SU-DHL-6 (cell line): ENCODE results near the gene ACTN3.

Experiments
- EZH2phosphoT487 ChIP-seq: fragments of 200-600 bp; sonication (generic), shearing (Covaris generic); conservative IDR thresholded peaks from 2 replicates; pipeline ENCODE4 v1.6.1; 2018; ENCODE audit warnings: mild to moderate bottlenecking, antibody characterized with exemption, low read length, moderate library complexity, mixed read lengths
- TF ChIP-seq, protein P1 (sequence below): fragments of 200-600 bp; sonication (generic); IDR thresholded peaks from one replicate; pipeline ENCODE4 v1.5.1; 2017; ENCODE audit warnings: antibody characterized with exemption, mild to moderate bottlenecking, low read length, moderate library complexity; ENCODE audit not compliant: insufficient read depth, poor library complexity, severe bottlenecking

GRCh38 chr11:66509131-66509561 is 37.6 kb upstream of the ACTN3 start:
- TF ChIP-seq, protein P1, sequence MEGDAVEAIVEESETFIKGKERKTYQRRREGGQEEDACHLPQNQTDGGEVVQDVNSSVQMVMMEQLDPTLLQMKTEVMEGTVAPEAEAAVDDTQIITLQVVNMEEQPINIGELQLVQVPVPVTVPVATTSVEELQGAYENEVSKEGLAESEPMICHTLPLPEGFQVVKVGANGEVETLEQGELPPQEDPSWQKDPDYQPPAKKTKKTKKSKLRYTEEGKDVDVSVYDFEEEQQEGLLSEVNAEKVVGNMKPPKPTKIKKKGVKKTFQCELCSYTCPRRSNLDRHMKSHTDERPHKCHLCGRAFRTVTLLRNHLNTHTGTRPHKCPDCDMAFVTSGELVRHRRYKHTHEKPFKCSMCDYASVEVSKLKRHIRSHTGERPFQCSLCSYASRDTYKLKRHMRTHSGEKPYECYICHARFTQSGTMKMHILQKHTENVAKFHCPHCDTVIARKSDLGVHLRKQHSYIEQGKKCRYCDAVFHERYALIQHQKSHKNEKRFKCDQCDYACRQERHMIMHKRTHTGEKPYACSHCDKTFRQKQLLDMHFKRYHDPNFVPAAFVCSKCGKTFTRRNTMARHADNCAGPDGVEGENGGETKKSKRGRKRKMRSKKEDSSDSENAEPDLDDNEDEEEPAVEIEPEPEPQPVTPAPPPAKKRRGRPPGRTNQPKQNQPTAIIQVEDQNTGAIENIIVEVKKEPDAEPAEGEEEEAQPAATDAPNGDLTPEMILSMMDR: no peak
- TF ChIP-seq EZH2phosphoT487: no peak
